ENCODE data around the gene TSSK6.

The TSSK6 gene

GRCh38 chr19:19487950-19488874 lies 27.1 kb downstream of the TSSK6 start:
- DNase-seq (ENCODE audit: insufficient read length) = no peak
- no peak for FAIRE-seq
- no peak for TF ChIP-seq POLR2A (IDR thresholded peaks at IDR 0.05; ENCODE audit: low read depth, low read length)
- no peak for TF ChIP-seq POLR2AphosphoS5 (IDR thresholded peaks at IDR 0.05; ENCODE audit: low read depth, low read length)
- no peak for TF ChIP-seq TAF1 (IDR thresholded peaks at IDR 0.05; ENCODE audit: borderline replicate concordance, low read depth, low read length)

GRCh38 chr19:19487077-19487949 lies 28.0 kb downstream of the TSSK6 start:
- FAIRE-seq = no peak
- TF ChIP-seq POLR2A (IDR thresholded peaks at IDR 0.05; ENCODE audit: low read depth, low read length) = no peak
- no peak for TF ChIP-seq TAF1 (IDR thresholded peaks at IDR 0.05; ENCODE audit: borderline replicate concordance, low read depth, low read length)
- no peak for TF ChIP-seq POLR2AphosphoS5 (IDR thresholded peaks at IDR 0.05; ENCODE audit: low read depth, low read length)
- no peak for DNase-seq (ENCODE audit: insufficient read length)

DNA sequence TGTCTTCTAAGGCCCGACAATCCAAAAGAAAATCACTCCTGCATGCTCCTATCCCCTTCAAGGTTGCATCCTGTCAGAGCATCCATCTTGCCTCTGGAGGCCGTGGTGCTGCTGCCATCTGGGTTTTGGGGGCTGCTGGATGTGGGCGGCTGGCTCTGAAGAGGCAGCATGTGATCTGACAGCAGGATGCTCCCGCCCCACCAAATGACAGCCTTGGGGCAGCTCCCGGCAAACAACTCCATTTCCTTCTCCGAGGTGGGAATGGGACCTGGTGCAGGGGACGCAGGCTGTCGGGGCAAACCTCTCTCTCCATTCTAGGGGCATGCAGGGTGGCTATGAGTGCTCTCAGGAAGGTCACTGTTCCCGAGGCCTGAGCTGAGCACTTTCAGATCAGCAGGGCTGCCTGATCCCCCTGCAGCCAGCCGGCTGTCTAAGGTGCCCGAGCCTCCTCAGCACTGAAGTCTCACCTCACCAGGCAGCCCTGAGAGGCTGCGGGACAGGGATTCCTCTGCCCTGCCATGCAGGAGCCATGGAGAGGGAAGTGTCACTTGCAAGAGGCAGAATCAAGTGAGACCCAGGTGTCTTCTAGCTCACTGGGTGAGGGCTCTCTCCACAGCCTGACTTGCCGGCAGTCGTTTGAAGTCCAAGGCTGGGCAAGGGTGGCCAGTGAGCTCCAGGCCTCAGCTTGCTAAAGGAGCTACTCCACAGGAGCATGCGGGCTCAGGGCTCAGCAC lies 28.8 kb downstream of the TSSK6 start:
- FAIRE-seq = no peak
- no peak for TF ChIP-seq TAF1 (IDR thresholded peaks at IDR 0.05; ENCODE audit: borderline replicate concordance, low read depth, low read length)
- no peak for TF ChIP-seq POLR2AphosphoS5 (IDR thresholded peaks at IDR 0.05; ENCODE audit: low read depth, low read length)
- TF ChIP-seq POLR2A (IDR thresholded peaks at IDR 0.05; ENCODE audit: low read depth, low read length) = no peak
- no peak for DNase-seq (ENCODE audit: insufficient read length)

DNA sequence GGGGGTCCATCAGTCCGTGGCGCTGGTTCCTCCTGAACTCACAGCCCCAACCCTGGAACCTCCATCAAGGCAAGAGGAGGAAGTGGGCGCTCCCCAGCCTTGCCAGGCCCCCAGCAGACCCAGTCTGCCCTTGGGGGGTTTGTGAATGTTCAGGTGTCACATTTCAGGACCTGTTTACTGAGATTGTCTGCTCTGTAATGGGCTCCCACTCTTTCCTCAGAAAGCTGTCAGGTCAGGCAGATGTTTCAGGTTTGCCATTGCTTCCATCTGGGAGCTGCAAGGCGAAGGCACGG lies 29.4 kb downstream of the TSSK6 start:
- TF ChIP-seq TAF1 (IDR thresholded peaks at IDR 0.05; ENCODE audit: borderline replicate concordance, low read depth, low read length) = no peak
- TF ChIP-seq POLR2A (IDR thresholded peaks at IDR 0.05; ENCODE audit: low read depth, low read length) = no peak
- no peak for TF ChIP-seq POLR2AphosphoS5 (IDR thresholded peaks at IDR 0.05; ENCODE audit: low read depth, low read length)
- DNase-seq (ENCODE audit: insufficient read length) = no peak
- no peak for FAIRE-seq

- FAIRE-seq = no peak
Measured at GRCh38 chr19:19485161-19485997, 30.0 kb downstream of the TSSK6 start.

GRCh38 chr19:19482809-19483596 lies 32.3 kb downstream of the TSSK6 start:
- DNase-seq (ENCODE audit: insufficient read length) (no peak), FAIRE-seq (no peak)
- no peak for TF ChIP-seq TAF1 (IDR thresholded peaks at IDR 0.05; ENCODE audit: borderline replicate concordance, low read depth, low read length)
- no peak for TF ChIP-seq POLR2AphosphoS5 (IDR thresholded peaks at IDR 0.05; ENCODE audit: low read depth, low read length)
- no peak for TF ChIP-seq POLR2A (IDR thresholded peaks at IDR 0.05; ENCODE audit: low read depth, low read length)

More at GRCh38 chr19:19485161-19485997, 30.0 kb downstream of the TSSK6 start:
- DNase-seq (ENCODE audit: insufficient read length) = no peak
- TF ChIP-seq POLR2A (IDR thresholded peaks at IDR 0.05; ENCODE audit: low read depth, low read length) = no peak
- no peak for TF ChIP-seq POLR2AphosphoS5 (IDR thresholded peaks at IDR 0.05; ENCODE audit: low read depth, low read length)

DNA sequence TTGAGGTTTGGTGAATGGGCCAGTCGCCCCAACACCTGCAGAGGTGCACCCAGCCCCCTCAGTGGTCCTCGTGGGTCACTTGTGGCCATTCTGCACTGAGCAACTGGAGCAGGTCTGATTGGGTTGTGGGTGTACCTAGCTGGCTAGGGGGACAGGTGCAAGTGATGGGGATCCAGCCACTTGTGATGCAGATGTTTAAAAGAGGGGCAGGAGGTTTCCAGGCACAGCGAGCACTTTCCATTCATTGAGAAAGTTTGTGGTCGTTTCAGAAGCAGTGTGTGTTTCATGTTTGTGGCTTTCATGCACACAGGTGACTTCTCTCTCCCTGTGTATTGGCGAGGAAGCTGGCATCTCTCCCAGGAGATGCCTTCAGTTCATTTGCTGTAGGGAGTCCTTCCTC lies 34.7 kb downstream of the TSSK6 start:
- TF ChIP-seq POLR2AphosphoS5 (IDR thresholded peaks at IDR 0.05; ENCODE audit: low read depth, low read length) = no peak
- no peak for TF ChIP-seq TAF1 (IDR thresholded peaks at IDR 0.05; ENCODE audit: borderline replicate concordance, low read depth, low read length)
- TF ChIP-seq POLR2A (IDR thresholded peaks at IDR 0.05; ENCODE audit: low read depth, low read length) = no peak
- DNase-seq (ENCODE audit: insufficient read length) = no peak
- FAIRE-seq = peak; percentile 42

DNA sequence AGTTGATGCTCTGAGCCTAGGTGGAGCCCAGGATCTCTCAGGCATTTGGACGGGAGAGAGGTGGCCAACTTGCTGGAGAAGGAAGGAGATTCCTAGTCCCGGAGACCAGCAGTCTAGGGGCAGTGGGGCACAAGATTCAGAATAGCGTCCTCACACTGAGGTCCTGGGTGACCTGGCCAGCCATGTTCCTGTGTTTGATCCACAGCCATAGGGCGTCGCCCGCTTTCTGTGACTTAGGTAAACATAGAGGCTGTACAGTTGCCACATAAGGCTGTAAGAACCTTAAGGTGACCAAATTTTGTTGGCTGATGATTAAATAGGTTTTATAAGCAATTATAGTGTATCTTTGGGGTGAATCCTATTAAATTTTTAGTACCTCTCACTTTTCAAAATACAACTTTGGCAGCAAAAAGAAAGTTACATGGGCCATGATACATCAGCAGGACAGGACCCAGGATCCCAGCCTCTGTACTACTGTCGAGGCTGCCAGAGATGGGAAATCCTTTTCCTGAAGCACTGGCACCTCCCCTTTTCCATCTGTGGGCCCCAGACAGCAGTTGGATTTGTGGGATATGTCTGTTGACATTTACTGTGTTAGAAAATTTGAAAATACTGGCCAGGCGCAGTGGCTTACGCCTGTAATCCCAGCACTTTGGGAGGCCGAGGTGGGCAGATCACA lies 37.5 kb downstream of the TSSK6 start:
- TF ChIP-seq POLR2A (IDR thresholded peaks at IDR 0.05; ENCODE audit: low read depth, low read length) = no peak
- TF ChIP-seq POLR2AphosphoS5 (IDR thresholded peaks at IDR 0.05; ENCODE audit: low read depth, low read length) = no peak
- no peak for TF ChIP-seq TAF1 (IDR thresholded peaks at IDR 0.05; ENCODE audit: borderline replicate concordance, low read depth, low read length)
- FAIRE-seq = no peak
- no peak for DNase-seq (ENCODE audit: insufficient read length)
